HEK293 (cell line): Measurements from ENCODE around the gene ACAA2.

Experiments
- GFI1B ChIP-seq: fragments of 450-650 bp; formaldehyde crosslinking; IDR thresholded peaks from 2 replicates; pipeline ENCODE4 v1.5.1; 2016; ENCODE audit warnings: missing biosample characterization, missing genetic modification characterization
- KLF1 ChIP-seq: fragments of 450-650 bp; formaldehyde crosslinking; IDR thresholded peaks from 2 replicates; pipeline ENCODE4 v1.5.1; 2016; ENCODE audit warnings: missing biosample characterization, missing genetic modification characterization
- KLF16 ChIP-seq: fragments of 450-650 bp; formaldehyde crosslinking; IDR thresholded peaks from 2 replicates; pipeline ENCODE4 v1.5.1; 2017; ENCODE audit warnings: missing biosample characterization, missing genetic modification characterization
- YY2 ChIP-seq: fragments of 450-650 bp; formaldehyde crosslinking; IDR thresholded peaks from 2 replicates; pipeline ENCODE4 v1.5.1; 2016; ENCODE audit warnings: missing biosample characterization, missing genetic modification characterization
- ZBTB20 ChIP-seq: fragments of 450-650 bp; formaldehyde crosslinking; IDR thresholded peaks from 2 replicates; pipeline ENCODE4 v1.5.1; 2016; ENCODE audit warnings: missing biosample characterization, missing genetic modification characterization
- ZNF132 ChIP-seq: fragments of 450-650 bp; formaldehyde crosslinking; IDR thresholded peaks from 2 replicates; pipeline ENCODE4 v1.5.1; 2017; ENCODE audit warnings: missing biosample characterization, missing genetic modification characterization, borderline replicate concordance
- ZNF23 ChIP-seq: fragments of 450-650 bp; formaldehyde crosslinking; IDR thresholded peaks from 2 replicates; pipeline ENCODE4 v1.5.1; 2016; ENCODE audit warnings: missing biosample characterization, missing genetic modification characterization, borderline replicate concordance
- ZNF391 ChIP-seq: fragments of 450-650 bp; formaldehyde crosslinking; IDR thresholded peaks from 2 replicates; pipeline ENCODE4 v1.5.1; 2016; ENCODE audit warnings: low read depth, missing biosample characterization, missing genetic modification characterization, borderline replicate concordance
- ZNF426 ChIP-seq: fragments of 450-650 bp; formaldehyde crosslinking; IDR thresholded peaks from 2 replicates; pipeline ENCODE4 v1.5.1; 2017; ENCODE audit warnings: missing biosample characterization, missing genetic modification characterization, mild to moderate bottlenecking, inconsistent platforms, moderate library complexity
- ZNF521 ChIP-seq: fragments of 450-650 bp; formaldehyde crosslinking; IDR thresholded peaks from 2 replicates; pipeline ENCODE4 v1.5.1; 2017; ENCODE audit warnings: missing biosample characterization, mild to moderate bottlenecking, missing genetic modification characterization
- ZNF777 ChIP-seq: fragments of 450-650 bp; formaldehyde crosslinking; IDR thresholded peaks from 2 replicates; pipeline ENCODE4 v1.5.1; 2017; ENCODE audit warnings: missing biosample characterization, missing genetic modification characterization, borderline replicate concordance
- ZNF830 ChIP-seq: fragments of 450-650 bp; IDR thresholded peaks from 2 replicates; pipeline ENCODE4 v1.5.0; 2018; ENCODE audit warnings: missing biosample characterization, missing genetic modification characterization, low read depth, mild to moderate bottlenecking, moderate library complexity
- ZSCAN16 ChIP-seq: fragments of 450-650 bp; formaldehyde crosslinking; IDR thresholded peaks from 2 replicates; pipeline ENCODE4 v1.5.1; 2016; ENCODE audit warnings: missing biosample characterization, missing genetic modification characterization
- TF ChIP-seq, protein P1 (sequence below): fragments of 450-650 bp; formaldehyde crosslinking; conservative IDR thresholded peaks from 2 replicates; pipeline ENCODE4 v1.5.1; 2016; ENCODE audit warnings: low read depth, missing biosample characterization, missing genetic modification characterization
- TF ChIP-seq, protein P2 (sequence below): fragments of 450-650 bp; formaldehyde crosslinking; IDR thresholded peaks from 2 replicates; pipeline ENCODE4 v1.5.1; 2016; ENCODE audit warnings: missing biosample characterization, missing genetic modification characterization
- TF ChIP-seq, protein P3 (sequence below): fragments of 450-650 bp; formaldehyde crosslinking; IDR thresholded peaks from 2 replicates; pipeline ENCODE4 v1.5.1; 2016; ENCODE audit warnings: missing biosample characterization, missing genetic modification characterization
- TF ChIP-seq, protein P4 (sequence below): fragments of 450-650 bp; formaldehyde crosslinking; IDR thresholded peaks from 2 replicates; pipeline ENCODE4 v1.5.1; 2016; ENCODE audit warnings: missing biosample characterization, missing genetic modification characterization, low read depth
- TF ChIP-seq, protein P5 (sequence below): fragments of 450-650 bp; formaldehyde crosslinking; IDR thresholded peaks from 2 replicates; pipeline ENCODE4 v1.5.1; 2016; ENCODE audit warnings: missing biosample characterization, missing genetic modification characterization
- TF ChIP-seq, protein P6 (sequence below): fragments of 450-650 bp; formaldehyde crosslinking; IDR thresholded peaks from 2 replicates; pipeline ENCODE4 v1.5.1; 2017; ENCODE audit warnings: missing biosample characterization, missing genetic modification characterization

The ACAA2 gene

DNA sequence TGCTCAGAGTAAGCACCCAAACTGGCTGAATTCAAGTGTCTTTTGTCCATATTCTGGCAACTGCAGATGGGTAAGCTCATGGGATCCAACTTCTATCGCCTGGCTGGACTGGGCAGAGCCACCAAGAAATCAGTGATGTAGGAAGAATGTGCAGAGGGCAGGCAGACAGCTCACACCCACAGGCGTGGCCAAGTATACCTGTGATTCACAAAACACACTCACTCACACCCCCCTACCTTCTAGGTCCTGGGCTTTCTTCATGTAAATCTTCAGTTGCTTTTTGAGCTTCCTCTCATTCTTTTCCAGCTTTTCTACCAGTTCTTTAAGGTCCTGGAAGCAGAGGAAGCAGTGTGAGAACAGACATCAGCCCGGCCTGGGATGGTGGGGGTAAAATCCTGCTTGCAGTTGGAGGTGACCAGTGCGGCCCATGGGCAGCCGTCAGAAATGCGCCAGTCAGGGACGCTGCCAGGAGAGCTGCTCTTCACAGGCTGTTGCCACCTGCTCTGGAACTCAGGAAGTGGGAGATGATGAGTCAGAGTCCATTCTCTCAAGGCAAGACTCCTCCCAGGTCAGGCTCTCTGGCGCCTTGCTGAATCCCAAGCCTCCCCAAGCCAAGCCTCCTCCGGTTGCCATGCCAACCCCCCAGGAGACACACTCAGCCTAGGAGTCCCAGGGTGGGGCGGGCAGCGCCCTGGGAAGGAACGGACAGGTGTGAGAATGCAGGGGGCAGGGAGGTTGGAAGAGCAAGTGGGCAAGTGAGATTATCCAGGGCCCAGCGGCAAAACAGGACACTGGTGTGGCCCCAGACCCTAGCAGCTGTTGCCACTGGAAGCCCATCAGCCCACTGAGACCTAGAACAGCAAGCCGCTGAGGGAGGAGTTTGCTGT lies 36.2 kb upstream of the ACAA2 start (continued):
- TF ChIP-seq, protein P1, sequence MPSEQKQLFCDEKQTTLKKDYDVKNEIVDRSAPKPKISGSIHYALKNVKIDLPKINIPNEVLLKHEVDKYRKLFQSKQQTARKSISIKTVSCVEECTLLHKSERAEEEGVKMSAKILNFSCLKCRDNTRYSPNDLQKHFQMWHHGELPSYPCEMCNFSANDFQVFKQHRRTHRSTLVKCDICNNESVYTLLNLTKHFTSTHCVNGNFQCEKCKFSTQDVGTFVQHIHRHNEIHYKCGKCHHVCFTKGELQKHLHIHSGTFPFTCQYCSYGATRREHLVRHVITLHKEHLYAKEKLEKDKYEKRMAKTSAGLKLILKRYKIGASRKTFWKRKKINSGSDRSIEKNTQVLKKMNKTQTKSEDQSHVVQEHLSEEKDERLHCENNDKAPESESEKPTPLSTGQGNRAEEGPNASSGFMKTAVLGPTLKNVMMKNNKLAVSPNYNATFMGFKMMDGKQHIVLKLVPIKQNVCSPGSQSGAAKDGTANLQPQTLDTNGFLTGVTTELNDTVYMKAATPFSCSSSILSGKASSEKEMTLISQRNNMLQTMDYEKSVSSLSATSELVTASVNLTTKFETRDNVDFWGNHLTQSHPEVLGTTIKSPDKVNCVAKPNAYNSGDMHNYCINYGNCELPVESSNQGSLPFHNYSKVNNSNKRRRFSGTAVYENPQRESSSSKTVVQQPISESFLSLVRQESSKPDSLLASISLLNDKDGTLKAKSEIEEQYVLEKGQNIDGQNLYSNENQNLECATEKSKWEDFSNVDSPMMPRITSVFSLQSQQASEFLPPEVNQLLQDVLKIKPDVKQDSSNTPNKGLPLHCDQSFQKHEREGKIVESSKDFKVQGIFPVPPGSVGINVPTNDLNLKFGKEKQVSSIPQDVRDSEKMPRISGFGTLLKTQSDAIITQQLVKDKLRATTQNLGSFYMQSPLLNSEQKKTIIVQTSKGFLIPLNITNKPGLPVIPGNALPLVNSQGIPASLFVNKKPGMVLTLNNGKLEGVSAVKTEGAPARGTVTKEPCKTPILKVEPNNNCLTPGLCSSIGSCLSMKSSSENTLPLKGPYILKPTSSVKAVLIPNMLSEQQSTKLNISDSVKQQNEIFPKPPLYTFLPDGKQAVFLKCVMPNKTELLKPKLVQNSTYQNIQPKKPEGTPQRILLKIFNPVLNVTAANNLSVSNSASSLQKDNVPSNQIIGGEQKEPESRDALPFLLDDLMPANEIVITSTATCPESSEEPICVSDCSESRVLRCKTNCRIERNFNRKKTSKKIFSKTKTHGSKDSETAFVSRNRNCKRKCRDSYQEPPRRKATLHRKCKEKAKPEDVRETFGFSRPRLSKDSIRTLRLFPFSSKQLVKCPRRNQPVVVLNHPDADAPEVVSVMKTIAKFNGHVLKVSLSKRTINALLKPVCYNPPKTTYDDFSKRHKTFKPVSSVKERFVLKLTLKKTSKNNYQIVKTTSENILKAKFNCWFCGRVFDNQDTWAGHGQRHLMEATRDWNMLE (tag by site-specific recombination), result no peak
- TF ChIP-seq, protein P2, sequence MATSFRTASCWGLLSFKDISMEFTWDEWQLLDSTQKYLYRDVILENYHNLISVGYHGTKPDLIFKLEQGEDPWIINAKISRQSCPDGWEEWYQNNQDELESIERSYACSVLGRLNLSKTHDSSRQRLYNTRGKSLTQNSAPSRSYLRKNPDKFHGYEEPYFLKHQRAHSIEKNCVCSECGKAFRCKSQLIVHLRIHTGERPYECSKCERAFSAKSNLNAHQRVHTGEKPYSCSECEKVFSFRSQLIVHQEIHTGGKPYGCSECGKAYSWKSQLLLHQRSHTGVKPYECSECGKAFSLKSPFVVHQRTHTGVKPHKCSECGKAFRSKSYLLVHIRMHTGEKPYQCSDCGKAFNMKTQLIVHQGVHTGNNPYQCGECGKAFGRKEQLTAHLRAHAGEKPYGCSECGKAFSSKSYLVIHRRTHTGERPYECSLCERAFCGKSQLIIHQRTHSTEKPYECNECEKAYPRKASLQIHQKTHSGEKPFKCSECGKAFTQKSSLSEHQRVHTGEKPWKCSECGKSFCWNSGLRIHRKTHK (tag by site-specific recombination), result no peak
- TF ChIP-seq YY2 (tag by site-specific recombination) (no peak), KLF1 (tag by site-specific recombination) (peak; percentile 66), ZSCAN16 (tag by site-specific recombination) (no peak), ZNF426 (no peak), ZNF777 (tag by site-specific recombination) (no peak), ZBTB20 (tag by site-specific recombination) (no peak), ZNF830 (no peak), KLF16 (0 out of 2 replicates have a peak, but pooled peaks have one; percentile 39), ZNF391 (tag by site-specific recombination) (no peak), ZNF23 (tag by site-specific recombination) (no peak), GFI1B (no peak), ZNF132 (tag by site-specific recombination) (no peak), ZNF521 (tag by site-specific recombination) (no peak)
- TF ChIP-seq, protein P3, sequence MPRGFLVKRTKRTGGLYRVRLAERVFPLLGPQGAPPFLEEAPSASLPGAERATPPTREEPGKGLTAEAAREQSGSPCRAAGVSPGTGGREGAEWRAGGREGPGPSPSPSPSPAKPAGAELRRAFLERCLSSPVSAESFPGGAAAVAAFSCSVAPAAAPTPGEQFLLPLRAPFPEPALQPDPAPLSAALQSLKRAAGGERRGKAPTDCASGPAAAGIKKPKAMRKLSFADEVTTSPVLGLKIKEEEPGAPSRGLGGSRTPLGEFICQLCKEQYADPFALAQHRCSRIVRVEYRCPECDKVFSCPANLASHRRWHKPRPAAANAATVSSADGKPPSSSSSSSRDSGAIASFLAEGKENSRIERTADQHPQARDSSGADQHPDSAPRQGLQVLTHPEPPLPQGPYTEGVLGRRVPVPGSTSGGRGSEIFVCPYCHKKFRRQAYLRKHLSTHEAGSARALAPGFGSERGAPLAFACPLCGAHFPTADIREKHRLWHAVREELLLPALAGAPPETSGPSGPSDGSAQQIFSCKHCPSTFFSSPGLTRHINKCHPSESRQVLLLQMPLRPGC (tag by site-specific recombination), result no peak
- TF ChIP-seq, protein P4, sequence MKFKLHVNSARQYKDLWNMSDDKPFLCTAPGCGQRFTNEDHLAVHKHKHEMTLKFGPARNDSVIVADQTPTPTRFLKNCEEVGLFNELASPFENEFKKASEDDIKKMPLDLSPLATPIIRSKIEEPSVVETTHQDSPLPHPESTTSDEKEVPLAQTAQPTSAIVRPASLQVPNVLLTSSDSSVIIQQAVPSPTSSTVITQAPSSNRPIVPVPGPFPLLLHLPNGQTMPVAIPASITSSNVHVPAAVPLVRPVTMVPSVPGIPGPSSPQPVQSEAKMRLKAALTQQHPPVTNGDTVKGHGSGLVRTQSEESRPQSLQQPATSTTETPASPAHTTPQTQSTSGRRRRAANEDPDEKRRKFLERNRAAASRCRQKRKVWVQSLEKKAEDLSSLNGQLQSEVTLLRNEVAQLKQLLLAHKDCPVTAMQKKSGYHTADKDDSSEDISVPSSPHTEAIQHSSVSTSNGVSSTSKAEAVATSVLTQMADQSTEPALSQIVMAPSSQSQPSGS (tag by site-specific recombination), result no peak
- TF ChIP-seq, protein P5, sequence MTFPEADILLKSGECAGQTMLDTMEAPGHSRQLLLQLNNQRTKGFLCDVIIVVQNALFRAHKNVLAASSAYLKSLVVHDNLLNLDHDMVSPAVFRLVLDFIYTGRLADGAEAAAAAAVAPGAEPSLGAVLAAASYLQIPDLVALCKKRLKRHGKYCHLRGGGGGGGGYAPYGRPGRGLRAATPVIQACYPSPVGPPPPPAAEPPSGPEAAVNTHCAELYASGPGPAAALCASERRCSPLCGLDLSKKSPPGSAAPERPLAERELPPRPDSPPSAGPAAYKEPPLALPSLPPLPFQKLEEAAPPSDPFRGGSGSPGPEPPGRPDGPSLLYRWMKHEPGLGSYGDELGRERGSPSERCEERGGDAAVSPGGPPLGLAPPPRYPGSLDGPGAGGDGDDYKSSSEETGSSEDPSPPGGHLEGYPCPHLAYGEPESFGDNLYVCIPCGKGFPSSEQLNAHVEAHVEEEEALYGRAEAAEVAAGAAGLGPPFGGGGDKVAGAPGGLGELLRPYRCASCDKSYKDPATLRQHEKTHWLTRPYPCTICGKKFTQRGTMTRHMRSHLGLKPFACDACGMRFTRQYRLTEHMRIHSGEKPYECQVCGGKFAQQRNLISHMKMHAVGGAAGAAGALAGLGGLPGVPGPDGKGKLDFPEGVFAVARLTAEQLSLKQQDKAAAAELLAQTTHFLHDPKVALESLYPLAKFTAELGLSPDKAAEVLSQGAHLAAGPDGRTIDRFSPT, result peak; percentile 85; the same call in 1 of the 2 replicates
- TF ChIP-seq, protein P6, sequence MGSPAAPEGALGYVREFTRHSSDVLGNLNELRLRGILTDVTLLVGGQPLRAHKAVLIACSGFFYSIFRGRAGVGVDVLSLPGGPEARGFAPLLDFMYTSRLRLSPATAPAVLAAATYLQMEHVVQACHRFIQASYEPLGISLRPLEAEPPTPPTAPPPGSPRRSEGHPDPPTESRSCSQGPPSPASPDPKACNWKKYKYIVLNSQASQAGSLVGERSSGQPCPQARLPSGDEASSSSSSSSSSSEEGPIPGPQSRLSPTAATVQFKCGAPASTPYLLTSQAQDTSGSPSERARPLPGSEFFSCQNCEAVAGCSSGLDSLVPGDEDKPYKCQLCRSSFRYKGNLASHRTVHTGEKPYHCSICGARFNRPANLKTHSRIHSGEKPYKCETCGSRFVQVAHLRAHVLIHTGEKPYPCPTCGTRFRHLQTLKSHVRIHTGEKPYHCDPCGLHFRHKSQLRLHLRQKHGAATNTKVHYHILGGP, result no peak
